DND-41 (cell line): ENCODE measurements around the gene TMEM125.

Experiments
- CTCF ChIP-seq: IDR thresholded peaks from 2 replicates; pipeline ENCODE4 v1.5.1; 2012; ENCODE audit warnings: borderline replicate concordance, low read length, moderate library complexity, mild to moderate bottlenecking; ENCODE audit not compliant: poor library complexity, severe bottlenecking; ENCODE audit errors: extremely low read depth
- EZH2 ChIP-seq: IDR thresholded peaks from 3 replicates; pipeline ENCODE4 v1.6.1; 2012; ENCODE audit warnings: borderline replicate concordance, low read depth, mild to moderate bottlenecking, moderate library complexity, low read length, inconsistent platforms; ENCODE audit not compliant: severe bottlenecking

GRCh38 chr1:43253173-43253572 lies 16.6 kb upstream of the TMEM125 start:
- TF ChIP-seq CTCF: no peak
- TF ChIP-seq EZH2: no peak
